B cell (primary cell): ENCODE results near the gene MAP3K7.

Experiments
- EZH2 ChIP-seq: IDR thresholded peaks from 2 replicates; pipeline ENCODE4 v1.6.1; 2012; ENCODE audit warnings: borderline replicate concordance, low read depth, mild to moderate bottlenecking, moderate library complexity, low read length; ENCODE audit not compliant: insufficient read depth, poor library complexity, severe bottlenecking
- TF ChIP-seq, protein P1 (sequence below): fragments of 200-600 bp; IDR thresholded peaks from one replicate; pipeline ENCODE4 v1.8.0; 2022; ENCODE audit warnings: antibody characterized with exemption, mild to moderate bottlenecking

DNA sequence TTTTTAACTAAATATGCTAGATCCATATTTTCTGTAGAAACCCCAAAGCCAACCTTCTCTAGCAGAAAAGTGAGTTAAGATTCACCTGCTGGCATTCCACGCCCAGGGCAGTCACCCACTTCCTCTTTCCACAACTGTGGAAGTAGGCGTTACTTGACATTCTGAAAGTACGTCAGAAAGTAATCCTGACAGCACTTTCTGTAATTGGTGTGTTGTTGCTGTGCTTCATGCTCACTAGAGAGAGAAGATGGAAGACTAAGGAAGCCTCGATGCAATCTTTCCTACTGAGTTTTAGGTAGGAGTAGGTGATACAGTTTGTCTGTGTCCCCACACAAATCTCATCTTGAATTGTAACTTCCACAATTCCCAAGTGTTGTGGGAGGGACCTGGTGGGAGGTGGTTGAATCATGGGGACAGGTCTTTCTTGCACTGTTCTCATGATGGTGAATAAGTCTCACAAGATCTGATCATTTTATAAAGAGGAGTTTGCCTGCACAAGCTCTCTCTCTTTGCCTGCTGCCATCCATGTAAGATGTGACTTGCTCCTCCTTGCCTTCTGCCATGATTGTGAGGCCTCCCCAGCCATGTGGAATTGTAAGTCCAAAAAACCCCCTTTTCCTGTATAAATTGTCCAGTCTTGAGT is 101.1 kb downstream of the MAP3K7 start:
- TF ChIP-seq, protein P1, sequence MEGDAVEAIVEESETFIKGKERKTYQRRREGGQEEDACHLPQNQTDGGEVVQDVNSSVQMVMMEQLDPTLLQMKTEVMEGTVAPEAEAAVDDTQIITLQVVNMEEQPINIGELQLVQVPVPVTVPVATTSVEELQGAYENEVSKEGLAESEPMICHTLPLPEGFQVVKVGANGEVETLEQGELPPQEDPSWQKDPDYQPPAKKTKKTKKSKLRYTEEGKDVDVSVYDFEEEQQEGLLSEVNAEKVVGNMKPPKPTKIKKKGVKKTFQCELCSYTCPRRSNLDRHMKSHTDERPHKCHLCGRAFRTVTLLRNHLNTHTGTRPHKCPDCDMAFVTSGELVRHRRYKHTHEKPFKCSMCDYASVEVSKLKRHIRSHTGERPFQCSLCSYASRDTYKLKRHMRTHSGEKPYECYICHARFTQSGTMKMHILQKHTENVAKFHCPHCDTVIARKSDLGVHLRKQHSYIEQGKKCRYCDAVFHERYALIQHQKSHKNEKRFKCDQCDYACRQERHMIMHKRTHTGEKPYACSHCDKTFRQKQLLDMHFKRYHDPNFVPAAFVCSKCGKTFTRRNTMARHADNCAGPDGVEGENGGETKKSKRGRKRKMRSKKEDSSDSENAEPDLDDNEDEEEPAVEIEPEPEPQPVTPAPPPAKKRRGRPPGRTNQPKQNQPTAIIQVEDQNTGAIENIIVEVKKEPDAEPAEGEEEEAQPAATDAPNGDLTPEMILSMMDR: no peak
- no peak for TF ChIP-seq EZH2
